ENCODE results near the gene LGR4.

LGR4 gene

DNA sequence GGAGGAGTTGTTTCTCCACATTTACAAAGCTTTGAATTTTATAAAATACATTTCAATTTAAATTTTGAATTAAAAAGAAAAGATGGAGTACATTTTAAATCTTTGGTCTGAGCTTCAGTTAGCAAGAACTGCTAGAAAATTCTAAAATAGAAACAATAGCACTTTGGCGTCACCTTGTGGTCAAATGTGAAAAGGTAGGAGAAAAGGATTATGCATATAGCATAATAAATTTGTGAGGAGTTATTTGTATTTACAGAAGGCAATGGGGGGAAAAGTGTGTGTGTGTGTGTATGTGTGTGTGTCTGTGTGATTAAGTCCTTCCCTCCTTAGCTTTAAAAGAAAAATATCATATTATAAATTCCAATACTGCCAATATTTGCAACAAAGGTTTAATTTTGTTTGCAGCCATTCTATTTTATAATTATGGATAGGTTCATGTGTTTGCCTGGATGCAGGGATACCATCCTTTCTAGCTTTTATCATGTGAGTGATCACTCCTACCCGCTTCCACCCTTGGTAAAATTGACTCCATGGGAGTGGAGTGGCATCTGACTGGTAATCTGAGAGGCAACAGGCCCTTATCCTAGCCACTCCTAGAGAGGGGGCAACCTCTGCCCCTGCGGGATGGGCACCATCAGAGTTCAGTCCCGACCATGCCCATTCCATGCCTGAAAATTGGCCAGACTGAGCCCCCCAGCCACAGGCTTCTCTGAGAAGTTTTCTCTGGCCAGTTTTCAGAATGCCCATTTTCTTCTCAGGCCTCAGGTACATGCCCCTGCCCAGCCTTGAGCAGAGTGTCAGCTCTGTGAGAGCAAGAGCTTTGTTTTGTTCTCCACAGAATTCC lies 13.6 kb upstream of the LGR4 start:
- peak; percentile 67 for DNase-seq

DNA sequence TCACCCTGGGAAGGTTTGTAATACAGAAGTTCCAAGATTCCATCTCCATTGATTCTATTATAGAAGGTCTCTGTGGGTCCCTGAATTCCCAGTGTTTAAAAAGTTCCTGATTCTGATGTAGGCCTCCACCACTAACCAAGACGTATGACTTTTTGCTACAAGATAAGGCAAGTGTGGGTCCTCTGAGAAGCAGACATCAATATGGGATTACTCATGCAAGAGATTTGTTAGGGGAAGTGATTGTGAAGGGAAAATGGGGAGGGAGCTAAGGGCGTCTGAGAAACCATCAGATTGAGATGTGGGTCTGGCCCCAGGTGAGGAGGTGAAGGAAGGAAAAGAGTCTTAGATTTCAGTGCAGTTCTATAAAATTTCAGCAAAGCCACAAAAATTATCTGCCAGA lies 10.2 kb upstream of the LGR4 start:
- no peak for DNase-seq

DNA sequence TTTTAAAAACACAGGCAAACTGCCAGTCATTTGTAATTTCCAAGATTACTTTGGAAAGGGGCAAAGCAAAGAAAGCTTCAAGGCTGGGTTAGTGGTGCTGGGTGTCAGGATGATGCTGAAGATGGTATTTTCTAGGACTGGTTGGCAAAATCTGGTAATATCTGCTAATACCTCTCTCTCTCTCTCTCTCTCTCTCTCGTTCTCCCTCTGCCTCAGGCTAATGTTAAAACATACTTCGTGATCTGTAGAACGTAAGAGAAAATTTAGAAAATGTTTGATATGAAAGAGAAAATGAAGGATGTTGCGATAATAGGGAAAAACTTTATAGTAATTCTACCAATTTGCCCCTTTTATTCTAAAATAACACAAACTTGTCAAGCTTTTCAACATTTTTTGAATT lies 9.4 kb upstream of the LGR4 start:
- no peak for DNase-seq

DNA sequence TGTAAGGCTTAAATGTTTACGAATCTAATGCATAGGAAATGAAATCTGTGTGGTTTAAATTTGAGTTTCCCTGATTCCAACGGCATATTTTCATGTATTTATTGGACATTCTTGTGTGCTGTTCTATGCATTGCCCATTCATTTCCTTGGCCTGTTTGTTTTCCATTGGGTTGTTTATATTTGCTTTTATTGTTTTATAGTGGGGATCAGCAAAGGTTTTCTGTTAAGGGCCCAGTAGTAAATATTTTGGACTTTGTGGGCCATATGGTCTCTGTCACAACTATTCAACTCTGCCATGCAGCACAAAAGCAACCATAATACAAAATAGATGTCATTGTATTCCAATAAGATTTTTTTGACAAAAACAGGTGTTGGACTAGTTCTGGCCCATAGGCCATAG lies 5.2 kb upstream of the LGR4 start:
- DNase-seq = no peak

DNA sequence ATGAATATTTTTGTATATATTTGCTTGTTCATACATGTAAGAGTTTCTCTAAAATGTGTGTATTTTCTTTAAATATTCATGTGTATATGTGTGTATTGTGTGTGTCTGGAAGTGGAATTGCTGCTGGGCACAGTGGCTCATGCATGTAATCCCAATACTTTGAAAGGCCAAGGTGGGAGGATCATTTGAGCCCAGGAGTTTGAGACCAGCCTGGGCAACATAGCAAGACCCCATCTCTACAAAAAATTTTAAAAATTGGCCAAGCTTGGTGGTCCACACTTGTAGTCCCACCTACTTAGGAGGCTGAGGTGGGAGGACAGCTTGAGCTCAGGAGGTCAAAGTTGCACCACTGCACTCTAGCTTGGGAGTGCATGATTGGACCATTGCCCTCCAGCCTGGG lies 4.7 kb upstream of the LGR4 start:
- DNase-seq = no peak

DNA sequence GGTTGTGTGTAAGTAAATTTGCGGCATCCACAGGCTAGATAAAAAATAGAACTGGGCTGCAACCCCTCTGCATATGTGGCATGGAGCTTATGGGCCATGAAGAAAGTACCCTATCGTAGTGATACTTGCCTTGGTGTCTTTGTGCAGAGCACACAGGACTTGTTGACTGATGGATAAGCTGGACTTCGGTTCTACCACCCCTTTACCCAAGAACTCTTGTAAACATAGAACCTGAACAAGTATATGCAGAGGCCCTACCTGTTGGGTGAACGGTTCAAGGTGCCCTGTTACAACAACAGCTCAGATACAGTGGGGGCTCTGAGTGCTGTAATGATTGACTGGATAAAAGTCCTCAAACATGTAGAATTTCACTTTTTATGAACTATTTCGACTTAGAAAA lies 3.0 kb upstream of the LGR4 start:
- DNase-seq = no peak

DNA sequence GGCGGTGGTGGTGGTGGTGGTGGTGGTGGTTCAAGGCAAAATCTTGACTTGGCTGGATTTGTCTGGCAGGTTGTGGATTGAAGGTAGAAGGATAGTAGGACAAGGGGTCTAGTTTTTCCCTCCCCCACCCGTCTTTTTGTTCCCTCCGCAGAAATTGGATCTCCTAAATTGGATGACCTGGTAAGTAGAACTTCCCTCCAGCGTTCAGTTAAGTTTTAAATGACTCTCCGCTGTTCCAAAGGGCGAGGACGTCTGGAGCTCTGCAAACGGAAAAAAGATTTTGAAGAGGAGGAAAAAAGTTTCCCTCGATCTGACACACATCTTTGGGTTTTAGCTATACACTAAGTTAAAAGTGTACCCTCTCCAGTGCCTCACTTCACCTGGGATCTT lies 422 bp upstream of the LGR4 start:
- DNase-seq = no peak

DNA sequence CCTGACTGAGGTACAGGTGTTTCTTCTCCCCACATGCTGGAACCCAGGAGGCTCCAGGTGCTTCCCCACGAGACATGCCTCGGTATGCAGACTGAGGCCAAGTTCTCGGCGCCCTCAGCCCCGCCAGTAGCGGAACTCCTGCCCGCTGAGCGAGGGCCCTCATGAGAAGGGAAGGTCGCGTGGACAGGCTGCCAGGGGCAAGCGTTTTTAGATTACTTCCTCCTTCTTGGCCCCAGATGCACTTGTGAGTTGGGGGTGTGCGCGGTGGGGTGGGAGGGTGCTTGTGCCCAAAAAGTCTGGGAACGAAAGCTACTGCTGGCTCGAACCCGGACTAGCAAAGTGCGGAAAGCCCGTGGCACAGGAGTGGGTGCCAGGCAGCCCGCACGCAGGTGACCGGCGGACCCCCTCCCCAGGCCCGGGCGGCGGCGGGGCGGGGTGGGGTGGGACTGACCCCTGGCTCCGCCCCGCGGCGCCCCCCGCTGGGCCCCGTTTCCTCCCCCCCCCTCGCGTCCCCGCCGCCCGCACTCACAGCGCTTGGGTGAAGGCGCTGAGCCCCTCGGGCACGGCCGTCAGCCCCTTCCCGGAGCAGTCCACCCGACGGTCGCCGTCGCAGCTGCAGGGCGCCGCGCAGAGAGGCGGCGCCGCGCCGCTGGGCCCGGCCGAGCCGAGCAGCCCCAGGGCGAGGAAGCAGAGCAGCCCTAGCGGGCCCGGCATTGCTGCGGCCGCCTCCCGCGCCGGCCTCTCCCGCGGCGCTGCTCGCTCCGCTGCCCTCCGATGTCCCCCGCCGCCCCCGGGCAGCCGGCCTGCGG lies 797 bp downstream of the LGR4 start:
- peak; percentile 51 for DNase-seq

DNA sequence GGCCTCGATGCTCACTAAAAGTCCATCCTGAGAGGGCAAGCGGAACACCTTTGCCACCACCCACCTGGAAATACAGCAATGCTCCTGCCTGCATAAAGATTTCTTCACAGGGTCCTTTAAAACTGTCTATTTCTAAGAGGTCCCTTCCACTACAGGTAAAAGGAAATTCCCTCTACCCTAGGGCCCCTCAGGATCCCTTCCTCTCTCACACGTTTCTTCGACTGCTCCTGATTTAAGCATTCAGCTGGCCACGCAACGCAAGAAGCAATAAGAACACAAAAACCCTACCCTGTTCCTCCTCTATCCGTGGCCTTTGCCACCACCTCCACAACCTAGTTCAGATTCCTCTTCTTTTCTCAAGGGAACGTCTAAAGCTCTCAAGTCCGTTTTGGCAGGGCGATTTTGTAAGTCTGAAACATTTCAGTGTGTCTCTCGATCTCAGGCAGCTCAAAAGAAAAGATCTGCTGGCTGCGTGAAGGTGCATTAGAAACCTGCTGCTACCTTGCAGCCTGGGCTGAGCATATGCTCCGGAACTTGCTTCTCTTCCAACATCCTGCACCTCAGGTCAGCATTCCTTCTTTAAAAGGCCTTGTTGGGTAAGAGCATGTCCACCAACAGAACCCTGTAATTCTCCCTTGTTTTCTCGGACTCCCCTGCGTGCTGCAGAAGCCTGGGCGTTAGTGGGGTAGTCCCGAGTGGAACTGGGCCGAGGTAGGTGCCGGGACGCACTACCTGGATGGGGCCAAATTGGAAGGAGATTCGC lies 1.6 kb downstream of the LGR4 start:
- DNase-seq = peak; percentile 66

DNA sequence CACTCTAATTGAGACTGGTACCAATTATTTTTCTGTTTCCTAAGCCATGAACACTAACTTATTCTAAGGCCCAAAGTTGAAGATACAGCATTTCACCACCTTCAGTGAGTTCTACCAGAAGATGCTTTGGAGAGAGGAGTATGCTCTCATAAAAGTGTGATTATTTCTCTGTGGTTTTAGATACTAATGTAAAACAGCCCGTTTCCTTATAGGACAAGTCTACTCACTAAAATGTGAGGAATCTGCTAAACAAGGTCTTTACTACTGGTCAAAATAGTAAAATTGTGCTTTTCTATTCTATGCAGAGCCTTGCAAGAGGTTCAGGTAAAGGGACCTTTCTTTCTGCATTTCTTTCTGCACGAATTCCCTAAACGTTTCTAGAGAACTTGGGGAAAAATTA lies 2.4 kb downstream of the LGR4 start:
- DNase-seq = no peak

DNA sequence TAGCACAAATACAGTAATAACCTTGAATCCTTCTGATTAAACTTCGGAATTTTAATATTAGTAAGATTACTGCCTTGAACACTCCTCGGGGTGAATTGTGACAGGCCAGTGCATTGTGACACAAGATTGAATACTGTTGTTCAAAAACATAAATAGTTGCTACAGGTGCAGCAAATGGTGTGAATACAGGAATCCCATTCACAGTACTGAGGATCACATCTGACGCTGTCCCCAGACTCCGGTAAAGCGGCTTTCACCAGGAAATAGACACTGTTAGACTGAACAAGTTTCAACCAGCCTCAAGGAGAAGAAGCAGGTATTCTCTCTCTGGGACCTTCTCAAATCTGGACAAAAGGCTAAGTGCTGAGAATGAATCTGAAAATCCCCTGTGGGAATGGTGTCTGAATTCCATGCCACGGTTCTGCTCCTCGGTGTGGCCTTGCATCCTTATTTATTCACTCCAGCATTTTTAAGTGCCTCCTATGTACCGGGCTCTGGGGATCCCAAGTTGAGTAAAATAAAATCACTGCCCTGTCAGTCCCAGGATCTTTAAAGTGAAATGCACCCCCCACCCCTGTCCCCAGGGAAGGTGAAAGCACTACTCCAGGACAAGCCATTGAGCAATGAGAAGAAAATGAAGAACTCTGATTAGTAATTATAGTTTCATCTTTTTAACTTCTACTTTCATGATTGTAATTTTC lies 3.4 kb downstream of the LGR4 start:
- DNase-seq = no peak

DNA sequence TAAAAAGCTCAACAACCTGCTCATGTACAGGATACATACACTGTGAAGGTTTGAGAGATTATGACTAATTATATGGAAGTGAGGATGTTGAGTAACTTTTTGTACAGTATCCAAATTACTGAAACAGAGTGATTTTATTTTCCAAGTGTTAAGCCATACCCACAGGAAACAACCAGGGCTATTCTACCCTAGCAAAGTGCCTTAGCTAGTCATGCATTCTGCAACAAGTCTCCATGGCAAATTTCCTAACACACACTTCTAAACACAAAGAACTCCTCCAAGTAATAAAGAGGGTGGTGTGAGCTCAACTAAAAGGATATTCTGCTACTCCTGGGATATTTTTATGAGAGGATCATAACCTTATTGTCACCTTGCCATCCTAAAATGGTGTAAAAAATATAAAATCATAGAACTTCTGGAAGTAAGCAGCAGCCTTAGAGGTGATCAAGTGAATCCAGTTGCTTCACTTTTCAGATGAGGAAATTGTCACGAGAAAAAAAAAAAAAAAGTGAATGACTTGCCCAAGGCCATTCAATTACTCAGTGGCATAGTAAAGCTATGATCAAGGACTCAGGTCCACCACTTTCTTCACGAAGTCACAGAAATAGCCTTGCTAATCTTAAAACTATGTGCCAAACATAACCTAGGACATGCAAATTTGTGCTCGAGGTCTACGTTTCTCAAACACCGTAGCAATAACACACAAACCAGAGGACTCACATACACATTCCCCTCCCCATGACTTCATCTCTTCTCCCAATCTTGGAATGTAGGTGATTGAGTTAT lies 4.2 kb downstream of the LGR4 start:
- DNase-seq = no peak

DNA sequence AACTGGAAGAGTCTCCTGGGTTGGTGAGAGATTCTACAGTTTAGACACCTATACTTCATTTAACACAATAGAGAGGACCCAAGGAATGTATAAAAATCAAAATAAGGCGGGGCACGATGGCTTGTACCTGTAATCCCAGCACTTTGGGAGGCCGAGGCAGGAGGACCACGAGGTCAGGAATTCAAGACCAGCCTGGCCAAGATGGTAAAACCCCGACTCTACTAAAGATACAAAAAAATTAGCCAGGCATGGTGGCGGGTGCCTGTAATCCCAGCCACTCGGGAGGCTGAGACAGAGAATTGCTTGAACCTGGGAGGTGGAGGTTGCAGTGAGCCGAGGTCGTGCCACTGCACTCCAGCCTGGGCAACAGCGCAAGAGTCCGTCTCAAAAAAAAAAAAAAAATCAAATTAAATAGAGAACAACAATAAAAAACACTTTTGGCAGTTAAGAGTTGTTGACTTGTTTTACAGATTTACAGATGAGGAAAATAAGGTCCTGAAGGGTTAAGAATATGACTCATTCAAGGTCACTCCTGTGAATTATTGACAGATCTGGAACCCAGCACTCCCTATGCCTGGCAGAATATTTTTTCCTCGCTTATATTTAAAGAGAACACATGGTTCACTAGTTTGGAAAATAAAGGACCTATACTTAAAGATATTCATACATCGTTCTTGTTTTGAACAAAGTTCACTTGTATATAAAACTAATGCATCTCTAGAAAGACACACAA lies 5.2 kb downstream of the LGR4 start:
- no peak for DNase-seq

DNA sequence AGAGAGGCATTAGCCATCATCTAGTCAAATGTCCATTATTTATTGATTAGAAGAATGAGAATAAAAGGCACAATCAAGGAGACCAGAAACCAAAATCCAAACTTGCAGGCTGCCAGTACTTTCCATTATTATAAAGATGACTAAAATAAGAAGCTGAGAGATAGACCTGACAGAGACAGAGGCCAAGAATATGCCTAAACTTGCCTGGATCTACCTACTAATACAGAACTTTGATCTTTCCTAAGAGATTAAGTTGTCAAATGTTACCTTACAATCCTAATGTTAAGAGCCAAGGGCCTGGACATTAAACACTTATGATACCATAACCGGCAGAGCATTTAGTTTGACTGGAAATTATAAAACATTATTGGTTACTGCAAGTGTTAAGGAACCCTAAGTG lies 6.2 kb downstream of the LGR4 start:
- no peak for DNase-seq

DNA sequence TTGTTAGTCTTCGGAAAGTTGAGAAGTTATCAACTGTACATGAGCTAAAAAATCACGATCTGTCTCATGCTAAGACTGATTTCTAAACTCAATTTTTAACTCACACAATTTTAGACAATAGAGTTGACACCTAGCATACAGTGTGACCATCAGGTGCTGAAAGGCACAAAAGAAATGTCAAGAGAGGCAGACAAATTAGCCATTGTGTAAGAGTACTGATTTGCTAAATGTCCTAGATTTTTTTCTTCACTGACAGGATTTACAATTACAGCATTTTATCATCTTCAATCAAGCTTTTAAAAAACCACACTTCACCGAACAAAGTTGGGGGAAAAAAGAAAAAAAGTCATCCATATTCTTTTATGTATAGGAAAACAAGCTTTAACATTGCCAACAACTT lies 7.0 kb downstream of the LGR4 start:
- DNase-seq = no peak

DNA sequence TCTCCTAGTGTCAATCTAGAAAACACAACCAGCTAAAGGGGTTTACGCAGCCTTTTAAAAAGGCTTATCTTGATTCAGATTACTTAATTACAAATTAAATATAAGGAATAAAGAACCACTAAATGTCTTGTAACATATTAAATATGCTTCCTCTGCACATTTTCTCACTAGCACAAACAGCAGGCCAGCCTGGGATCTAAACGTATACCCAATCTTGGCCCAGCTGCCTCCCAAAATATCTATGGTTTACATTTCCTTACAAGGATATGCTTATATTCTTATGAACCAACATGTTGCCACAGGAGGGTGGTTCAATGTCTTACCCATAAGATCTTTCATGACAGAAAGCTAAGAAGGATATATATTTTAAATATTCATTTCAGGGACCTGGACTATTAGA lies 7.7 kb downstream of the LGR4 start:
- no peak for DNase-seq

DNA sequence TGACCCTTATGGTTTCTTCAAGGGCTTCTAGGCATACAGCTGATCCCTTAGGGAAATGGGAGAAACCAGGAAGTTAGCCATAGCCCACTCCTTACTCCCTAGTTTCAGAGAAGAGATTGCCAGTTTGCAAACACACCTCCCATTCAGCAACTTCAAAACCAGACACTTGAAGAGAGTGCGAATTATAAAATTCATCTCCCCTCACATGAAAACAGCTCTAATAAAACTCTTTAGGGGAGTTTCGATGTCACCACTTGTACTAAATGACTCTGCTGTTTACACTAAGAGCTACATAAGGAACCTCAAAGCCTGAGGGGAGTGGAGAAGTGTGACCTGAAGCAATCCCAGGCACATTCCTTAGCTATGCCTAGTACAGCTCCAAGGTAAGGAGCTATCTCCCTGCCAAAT lies 8.3 kb downstream of the LGR4 start:
- no peak for DNase-seq

DNA sequence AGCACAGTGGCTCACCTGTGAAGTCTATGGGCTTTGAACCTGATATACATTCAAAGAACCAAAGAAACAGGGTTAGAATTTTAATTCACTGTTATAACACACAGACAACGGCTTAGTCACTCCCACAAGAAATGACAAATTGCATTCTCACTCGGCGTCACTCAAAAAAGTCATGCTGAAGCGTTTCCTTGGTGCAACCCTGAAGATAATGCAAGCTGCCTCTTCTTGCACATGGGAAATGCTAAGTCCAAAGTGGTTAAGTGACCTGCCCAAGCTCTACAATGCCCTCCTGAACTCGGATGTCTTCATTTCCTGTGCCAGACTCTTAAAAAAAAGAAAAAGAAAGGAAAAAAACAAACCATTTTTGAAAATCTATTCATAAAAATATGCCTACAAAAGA lies 10.0 kb downstream of the LGR4 start:
- no peak for DNase-seq

DNA sequence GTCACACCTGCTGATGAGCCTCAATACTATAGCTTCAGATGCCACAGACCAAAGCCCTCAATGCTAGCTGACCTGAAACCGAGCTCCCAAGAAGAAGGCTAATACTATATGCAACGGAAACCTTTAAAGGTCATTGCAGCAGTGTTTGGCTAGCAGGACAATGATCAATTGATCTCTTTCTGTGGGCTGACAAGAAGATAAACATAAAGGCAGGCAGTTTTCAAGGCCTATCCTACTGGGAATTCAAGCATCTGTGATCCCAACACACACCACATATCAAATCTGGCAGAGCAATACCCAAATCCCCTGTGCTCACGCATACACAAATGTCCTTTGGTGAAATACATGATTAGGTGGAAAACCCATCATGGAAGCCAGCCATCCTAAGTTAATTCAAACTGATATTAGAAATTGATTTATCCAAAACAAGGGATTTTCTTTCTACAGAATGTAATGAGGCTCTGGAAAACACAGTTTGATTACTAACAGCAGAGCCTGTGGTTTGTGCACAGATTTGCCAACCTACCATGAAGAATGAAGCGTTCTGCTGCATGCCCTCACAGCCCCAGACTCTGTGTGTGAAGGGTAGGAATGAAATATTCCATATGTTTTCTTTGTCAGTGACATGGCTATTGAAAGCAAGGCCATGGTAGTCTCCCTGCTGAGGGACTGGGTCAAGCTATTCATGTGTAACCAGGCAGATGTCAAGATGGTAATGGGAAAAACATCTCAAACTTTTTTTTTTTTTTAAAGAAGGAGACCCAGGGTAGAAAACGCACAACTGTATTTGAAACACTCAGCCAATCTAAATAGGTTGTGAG lies 12.2 kb downstream of the LGR4 start:
- DNase-seq = no peak

DNA sequence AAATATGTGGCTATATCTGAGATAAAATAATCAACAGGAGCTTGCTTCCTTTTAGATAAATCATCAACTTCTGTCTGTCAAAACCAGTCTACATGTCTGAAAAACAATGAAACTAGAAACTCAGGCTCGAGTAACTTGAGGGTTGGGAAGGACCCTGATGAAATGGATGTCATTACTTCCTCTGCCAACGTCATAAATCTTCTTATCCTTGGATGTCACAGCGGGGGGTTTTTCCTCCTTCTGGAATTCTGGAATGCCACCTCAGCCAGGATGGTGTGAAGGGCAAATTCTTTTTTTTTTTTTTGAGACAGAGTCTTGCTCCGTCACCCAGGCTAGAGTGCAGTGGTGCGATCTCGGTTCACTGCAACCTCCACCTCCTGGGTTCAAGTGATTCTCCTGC lies 13.4 kb downstream of the LGR4 start:
- no peak for DNase-seq

DNA sequence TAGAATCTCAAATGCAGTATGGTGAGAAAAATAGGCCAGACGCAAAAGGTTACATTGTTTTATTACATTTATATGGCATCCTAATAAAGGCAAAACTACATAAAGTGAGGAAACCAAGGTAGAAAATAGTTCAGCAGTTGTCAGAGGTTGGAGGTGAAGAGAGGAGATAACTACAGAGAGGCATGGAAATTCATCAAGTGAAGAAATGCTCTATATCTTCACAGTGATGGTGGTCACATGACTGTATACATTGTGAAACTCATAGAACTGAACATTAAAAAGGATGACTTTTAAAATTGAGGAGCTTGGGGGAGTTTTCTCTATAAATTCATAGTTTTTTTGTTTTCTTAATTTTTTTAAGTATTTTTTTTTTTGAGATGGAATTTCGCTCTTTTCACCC lies 14.4 kb downstream of the LGR4 start:
- no peak for DNase-seq

All from NCI-H526 treated with DMSO at 0.1 percent for 48 hours (cell line).